ENCODE measurements around the gene RB1. TPM values are rescaled to one million over a fixed set of nuclear protein-coding genes. Genes with fewer than 3 reads are reported as not detected.

RB1 gene
- total and polyA plus RNA-seq, 2 donors (not counting 3 experiments of a cell fraction or from before 2014, with no cell fraction given): 8.0 to 41.2 TPM

DNA sequence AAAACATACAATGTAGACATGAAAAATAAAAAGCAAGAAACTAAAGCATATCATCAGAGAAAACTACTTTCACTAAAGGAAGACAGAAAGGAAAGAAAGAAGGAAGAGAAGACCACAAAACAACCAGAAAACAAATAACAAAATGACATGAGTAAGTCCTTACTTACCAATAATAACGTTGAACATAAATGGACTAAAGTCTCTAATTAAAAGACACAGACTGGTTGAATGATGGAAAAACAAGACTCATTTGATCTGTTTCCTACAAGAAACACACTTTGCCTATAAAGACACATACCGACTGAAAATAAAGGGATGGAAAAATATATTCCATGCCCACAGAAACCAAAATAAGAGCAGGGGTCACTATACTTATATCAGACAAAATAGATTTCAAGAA, 46.0 kb downstream of the RB1 start:
- FAIRE-seq (no peak), DNase-seq (ENCODE audit: low read depth, low spot score) (no peak)
- no peaks in the 10 kb centered on the region for H3K79me2 ChIP-seq (ENCODE audit: control insufficient read depth, insufficient read depth, low read length)
- no peaks in the 10 kb centered on the region for H3K9me1 ChIP-seq (replicated peaks; ENCODE audit: control insufficient read depth, extremely low read depth, insufficient read depth, low read length)
- POLR2A ChIA-PET: no interaction called here
- intact Hi-C loops (cut with micrococcal nuclease): no loop called here
- TF ChIP-seq MYC (IDR thresholded peaks at IDR 0.05; ENCODE audit: low read depth, low read length) (no peak), POLR2AphosphoS5 (IDR thresholded peaks at IDR 0.05; ENCODE audit: insufficient read depth, low read depth, low read length) (no peak), JUN (IDR thresholded peaks at IDR 0.05; ENCODE audit: borderline replicate concordance, insufficient read depth, insufficient read length, low read depth) (no peak), FOS (IDR thresholded peaks at IDR 0.05; ENCODE audit: borderline replicate concordance, insufficient read depth, low read length) (no peak), EZH2 (IDR thresholded peaks at IDR 0.05; ENCODE audit: borderline replicate concordance, low read depth, low read length, severe bottlenecking) (no peak), POLR2A (IDR thresholded peaks at IDR 0.05; ENCODE audit: low read depth, low read length) (no peak), GATA2 (IDR thresholded peaks at IDR 0.05; ENCODE audit: insufficient read depth, insufficient read length, low read depth, low read length) (no peak)
- TF ChIP-seq, protein P1, sequence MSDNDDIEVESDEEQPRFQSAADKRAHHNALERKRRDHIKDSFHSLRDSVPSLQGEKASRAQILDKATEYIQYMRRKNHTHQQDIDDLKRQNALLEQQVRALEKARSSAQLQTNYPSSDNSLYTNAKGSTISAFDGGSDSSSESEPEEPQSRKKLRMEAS (IDR thresholded peaks at IDR 0.05; ENCODE audit: insufficient read depth, insufficient read length): no peak
- TF ChIP-seq, protein P2, sequence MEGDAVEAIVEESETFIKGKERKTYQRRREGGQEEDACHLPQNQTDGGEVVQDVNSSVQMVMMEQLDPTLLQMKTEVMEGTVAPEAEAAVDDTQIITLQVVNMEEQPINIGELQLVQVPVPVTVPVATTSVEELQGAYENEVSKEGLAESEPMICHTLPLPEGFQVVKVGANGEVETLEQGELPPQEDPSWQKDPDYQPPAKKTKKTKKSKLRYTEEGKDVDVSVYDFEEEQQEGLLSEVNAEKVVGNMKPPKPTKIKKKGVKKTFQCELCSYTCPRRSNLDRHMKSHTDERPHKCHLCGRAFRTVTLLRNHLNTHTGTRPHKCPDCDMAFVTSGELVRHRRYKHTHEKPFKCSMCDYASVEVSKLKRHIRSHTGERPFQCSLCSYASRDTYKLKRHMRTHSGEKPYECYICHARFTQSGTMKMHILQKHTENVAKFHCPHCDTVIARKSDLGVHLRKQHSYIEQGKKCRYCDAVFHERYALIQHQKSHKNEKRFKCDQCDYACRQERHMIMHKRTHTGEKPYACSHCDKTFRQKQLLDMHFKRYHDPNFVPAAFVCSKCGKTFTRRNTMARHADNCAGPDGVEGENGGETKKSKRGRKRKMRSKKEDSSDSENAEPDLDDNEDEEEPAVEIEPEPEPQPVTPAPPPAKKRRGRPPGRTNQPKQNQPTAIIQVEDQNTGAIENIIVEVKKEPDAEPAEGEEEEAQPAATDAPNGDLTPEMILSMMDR (IDR thresholded peaks at IDR 0.05; ENCODE audit: extremely low read depth in 1 of 2, insufficient read depth in 1 of 2, low read depth in 1 of 2, low read length in 2 of 2): no peak
- no peak overlapping the region for H3K9ac ChIP-seq (replicated peaks; ENCODE audit: extremely low read depth, insufficient read depth, low read length)
- H3K27ac ChIP-seq (ENCODE audit: insufficient read depth, low read depth, low read length): no peak overlapping the region
- H3K9me3 ChIP-seq (replicated peaks; ENCODE audit: control insufficient read depth, insufficient read depth, low read length): no peaks in the 10 kb centered on the region
- peaks cover 4% of the 10 kb centered on the region for H3K4me1 ChIP-seq (ENCODE audit: control insufficient read depth, extremely low read depth, insufficient read depth, low read length)
- dilution Hi-C loops (cut with MboI; ENCODE audit: extremely low pct_ligation_motif_present, low sequenced_read_pairs): no loop called here
- no peaks in the 10 kb centered on the region for H3K36me3 ChIP-seq (ENCODE audit: control insufficient read depth in 2 of 2, extremely low read depth in 1 of 2, insufficient read depth in 2 of 2, low read length in 2 of 2)
- BruUV-seq (replicated peaks): no TSS peak
- no peaks in the 10 kb centered on the region for H4K20me1 ChIP-seq (replicated peaks; ENCODE audit: control insufficient read depth, extremely low read depth, insufficient read depth, low read length)
- H2AFZ ChIP-seq (ENCODE audit: low read depth, low read length): no peak overlapping the region
- no peaks in the 10 kb centered on the region for H3K27me3 ChIP-seq (ENCODE audit: control insufficient read depth in 2 of 2, insufficient read depth in 2 of 2, low read length in 2 of 2)
- H3K4me3 ChIP-seq (replicated peaks in 1 of 3; ENCODE audit: insufficient read depth in 1 of 3, low read depth in 1 of 3, low read length in 3 of 3): no peak overlapping the region
- CTCF ChIA-PET: no interaction called here
- H3K4me2 ChIP-seq (ENCODE audit: insufficient read depth, low read length): no peak overlapping the region

All from endothelial cell of umbilical vein (primary cell).